Natural killer cell (primary cell): ENCODE results near the gene ATP1A3. TPM values are rescaled to one million over a fixed set of nuclear protein-coding genes. Genes with fewer than 3 reads are reported as not detected.

Experiments
- ATAC-seq, 3 donors: fragments of 150-1000 bp in 2 of 3; fragments of 200-7000 bp in 1 of 3; cut with Tn5 transposase; 1 replicate in 1 of 3; 2 replicates in 2 of 3; pipeline ENCODE4 v1.10.0; 2021; ENCODE audit warnings: mild to moderate bottlenecking in 2 of 3, moderate library complexity in 2 of 3
- DNase-seq, 2 donors: peaks; one replicate each; pipeline versions ENCODE4 v3.0.0 to v3.0.0-alpha.2; 2013 to 2021; ENCODE audit warnings: mixed read lengths in 1 of 2
- H3K27ac ChIP-seq: one replicate; pipeline ENCODE4 v1.5.1; 2013; ENCODE audit warnings: mild to moderate bottlenecking, low read length
- H3K27me3 ChIP-seq: one replicate; pipeline ENCODE4 v1.6.1; 2013; ENCODE audit warnings: low read length; ENCODE audit not compliant: control insufficient read depth, insufficient read depth
- H3K36me3 ChIP-seq: one replicate; pipeline ENCODE4 v1.6.1; 2013; ENCODE audit warnings: low read length; ENCODE audit not compliant: control insufficient read depth, insufficient read depth
- H3K4me1 ChIP-seq: one replicate; pipeline ENCODE4 v1.6.1; 2013; ENCODE audit warnings: low read length; ENCODE audit not compliant: control insufficient read depth, insufficient read depth
- H3K4me3 ChIP-seq: one replicate; pipeline ENCODE4 v1.5.1; 2013; ENCODE audit warnings: low read length
- H3K9me3 ChIP-seq: one replicate; pipeline ENCODE4 v1.6.1; 2013; ENCODE audit warnings: low read length; ENCODE audit not compliant: control insufficient read depth, insufficient read depth
- H3K27ac Mint-ChIP-seq, 2 donors: one replicate each; pipeline ENCODE4 v1.8.0; 2022; ENCODE audit warnings: mild to moderate bottlenecking in 2 of 2, mixed read lengths in 2 of 2, moderate library complexity in 1 of 2
- H3K27me3 Mint-ChIP-seq, 2 donors: one replicate each; pipeline ENCODE4 v1.8.0; 2022; ENCODE audit warnings: low read depth in 2 of 2, mixed read lengths in 2 of 2
- H3K36me3 Mint-ChIP-seq: one replicate; pipeline ENCODE4 v1.8.0; 2022; ENCODE audit warnings: mixed read lengths
- H3K4me1 Mint-ChIP-seq, 2 donors: one replicate each; pipeline ENCODE4 v1.8.0; 2022; ENCODE audit warnings: mixed read lengths in 2 of 2
- H3K4me3 Mint-ChIP-seq: one replicate; pipeline ENCODE4 v1.8.0; 2022; ENCODE audit warnings: mild to moderate bottlenecking, moderate library complexity, mixed read lengths
- H3K9me3 Mint-ChIP-seq, 2 donors: one replicate each; pipeline ENCODE4 v1.8.0; 2022; ENCODE audit warnings: mixed read lengths in 2 of 2
- CTCF ChIP-seq: fragments of 200-600 bp; IDR thresholded peaks from one replicate; pipeline ENCODE4 v1.8.0; 2022; ENCODE audit warnings: antibody characterized with exemption
- WGBS: methylation state at CpG from one replicate; pipeline ENCODE4 v1.1.7; 2013; ENCODE audit warnings: missing lambda C conversion rate; ENCODE audit not compliant: insufficient coverage; 5-methylcytosine and 5-hydroxymethylcytosine counted together
- intact Hi-C: fragments of 100-400 bp; cut with micrococcal nuclease; formaldehyde crosslinking; loops from one replicate; pipeline ENCODE4 v1.14.2; 2022
- total RNA-seq, 4 donors: library from RNA; stranded (reverse); fragments of 120-200 nt in 1 of 4; gene quantifications; one replicate each; pipeline versions ENCODE4 v1.2.3 to v1.2.4, GENCODE V29; 2013 to 2022

The ATP1A3 gene
- total RNA-seq, 3 donors from 2014 or later (not counting 1 experiment from before 2014, with no cell fraction given), result 13.5 to 18.2 (median 14.0) TPM

GRCh38 chr19:41926028-41926762 is 67.8 kb downstream of the ATP1A3 start:
- Histone ChIP-seq H3K4me3 (no peak overlapping the region), H3K36me3 (no peaks in the 10 kb centered on the region), H3K27ac (no peak overlapping the region), H3K9me3 (no peaks in the 10 kb centered on the region), H3K27me3 (peaks cover 53% of the 10 kb centered on the region), H3K4me1 (peaks cover 44% of the 10 kb centered on the region)
- WGBS, result 60% methylated on average over 27 of the region's 27 CpGs
- DNase-seq (no peak), ATAC-seq (no peak)
- Mint-ChIP-seq H3K9me3 (no peaks in the 10 kb centered on the region), H3K4me1 (peaks cover 29 to 45% of the 10 kb centered on the region in 2 donors), H3K27ac (no peak overlapping the region), H3K4me3 (no peak overlapping the region), H3K27me3 (peaks cover 14 to 21% of the 10 kb centered on the region in 2 donors), H3K36me3 (no peaks in the 10 kb centered on the region)
- TF ChIP-seq CTCF, result no peak
- intact Hi-C loops, result no loop called here

GRCh38 chr19:41925208-41926003 is 68.6 kb downstream of the ATP1A3 start:
- Mint-ChIP-seq H3K4me3 (no peak overlapping the region), H3K27me3 (peaks cover 14 to 26% of the 10 kb centered on the region in 2 donors), H3K9me3 (no peaks in the 10 kb centered on the region), H3K4me1 (peaks cover 28 to 47% of the 10 kb centered on the region in 2 donors), H3K36me3 (no peaks in the 10 kb centered on the region), H3K27ac (no peak overlapping the region)
- H3K4me3 ChIP-seq, result no peak overlapping the region
- no peaks in the 10 kb centered on the region for H3K36me3 ChIP-seq
- intact Hi-C loops, result no loop called here
- H3K9me3 ChIP-seq, result no peaks in the 10 kb centered on the region
- 74% methylated on average over 7 of the region's 7 CpGs for WGBS
- TF ChIP-seq CTCF, result no peak
- peaks cover 45% of the 10 kb centered on the region for H3K4me1 ChIP-seq
- ATAC-seq (no peak), DNase-seq (no peak)
- H3K27me3 ChIP-seq, result peaks cover 56% of the 10 kb centered on the region
- no peak overlapping the region for H3K27ac ChIP-seq

- Histone ChIP-seq H3K4me1 (peaks cover 36% of the 10 kb centered on the region), H3K9me3 (no peaks in the 10 kb centered on the region), H3K4me3 (no peak overlapping the region), H3K27ac (no peak overlapping the region), H3K36me3 (no peaks in the 10 kb centered on the region), H3K27me3 (peaks cover 51% of the 10 kb centered on the region)
- no peak for TF ChIP-seq CTCF
- peaks cover 14 to 26% of the 10 kb centered on the region in 2 donors for H3K27me3 Mint-ChIP-seq
- no peaks in the 10 kb centered on the region for H3K36me3 Mint-ChIP-seq
- H3K4me3 Mint-ChIP-seq, result no peak overlapping the region
- intact Hi-C loops, result no loop called here
- ATAC-seq (no peak), DNase-seq (no peak)
- H3K4me1 Mint-ChIP-seq, result peaks cover 18 to 37% of the 10 kb centered on the region in 2 donors
- H3K9me3 Mint-ChIP-seq, result no peaks in the 10 kb centered on the region
- WGBS, result 59% methylated on average over 11 of the region's 13 CpGs
- no peak overlapping the region for H3K27ac Mint-ChIP-seq
These were observed 69.6 kb downstream of the ATP1A3 start for GRCh38 chr19:41924151-41925145.
